NCI-H526 treated with DMSO at 0.1 percent for 48 hours (cell line): ENCODE results near the gene ARL14EP.

ENCODE experiments used
- DNase-seq: peaks from one replicate; lab custom pipeline; 2025; lab: John Stamatoyannopoulos, UW

Gene ARL14EP

DNA sequence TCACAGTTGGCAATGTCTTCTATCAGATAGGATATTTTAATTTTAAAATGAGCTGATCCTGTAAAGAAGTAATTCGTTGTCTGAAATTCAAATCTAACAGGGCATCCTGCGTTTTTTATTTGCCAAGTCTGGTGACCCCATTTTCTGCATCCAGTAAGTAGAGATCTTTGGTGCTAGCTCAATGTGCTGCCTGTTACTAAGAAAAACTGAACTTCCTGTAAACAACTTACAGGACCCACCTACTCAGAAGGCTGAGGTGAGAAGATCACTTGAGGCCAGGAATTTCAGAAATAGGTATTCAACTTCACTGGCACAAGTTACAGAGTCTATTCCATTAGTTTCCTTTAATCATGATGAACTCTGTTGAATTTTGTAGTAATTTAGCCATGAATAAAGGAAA, 4.0 kb downstream of the ARL14EP start:
- DNase-seq, result no peak

DNA sequence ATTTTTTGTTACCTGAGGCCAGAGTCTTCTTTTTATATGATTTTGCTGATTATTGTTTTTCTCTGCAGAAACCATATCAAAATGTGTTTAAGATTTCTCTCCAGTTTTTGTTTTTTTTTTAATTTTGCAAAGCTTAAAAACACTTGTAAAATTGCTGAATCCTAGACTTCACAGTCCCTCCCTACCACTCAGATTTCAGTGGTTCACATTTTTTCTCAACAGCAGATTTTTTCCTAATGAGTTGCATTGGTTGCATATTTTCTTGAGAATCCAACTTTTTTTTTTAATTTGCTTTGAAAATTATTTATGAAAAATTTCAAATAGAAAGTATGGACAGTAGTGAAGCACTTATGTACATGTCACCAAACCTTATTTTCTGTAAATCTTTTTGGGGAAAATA, 5.8 kb downstream of the ARL14EP start:
- DNase-seq, result no peak

DNA sequence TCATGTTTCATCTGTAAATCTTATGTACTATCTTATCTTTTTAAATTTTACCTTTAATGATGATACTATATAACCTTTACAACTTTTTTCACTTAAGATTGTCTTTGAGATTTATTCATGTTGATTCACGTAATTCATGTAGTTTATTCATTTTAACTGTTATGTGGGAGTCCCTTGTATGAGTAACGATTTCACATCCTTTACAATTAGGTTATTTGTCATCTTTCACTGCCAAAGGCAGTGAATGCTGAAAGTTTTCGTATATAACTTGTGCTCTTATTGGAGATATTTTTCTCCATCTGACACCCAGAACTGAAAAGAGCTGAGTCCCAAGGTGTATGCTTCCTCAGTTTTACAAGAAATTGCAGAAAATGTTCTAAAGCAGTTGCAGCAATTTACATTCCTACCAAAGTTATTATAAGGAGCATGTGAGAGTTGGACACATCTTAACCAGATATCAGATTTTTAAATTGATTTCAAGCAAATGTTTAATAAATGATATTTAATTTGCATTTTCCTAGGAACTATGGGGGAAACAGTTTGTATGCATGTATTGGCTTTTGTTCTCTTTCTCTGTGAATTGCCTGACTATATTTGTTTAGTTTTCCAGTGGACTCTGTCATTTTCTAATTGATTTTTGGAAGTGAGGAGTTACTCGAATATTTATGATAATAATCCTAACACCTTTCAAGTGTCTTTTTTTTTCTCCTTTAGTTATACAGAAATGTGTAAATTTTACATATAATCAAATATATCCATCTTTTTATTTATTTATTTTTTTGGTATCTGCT, 6.4 kb downstream of the ARL14EP start:
- no peak for DNase-seq

DNA sequence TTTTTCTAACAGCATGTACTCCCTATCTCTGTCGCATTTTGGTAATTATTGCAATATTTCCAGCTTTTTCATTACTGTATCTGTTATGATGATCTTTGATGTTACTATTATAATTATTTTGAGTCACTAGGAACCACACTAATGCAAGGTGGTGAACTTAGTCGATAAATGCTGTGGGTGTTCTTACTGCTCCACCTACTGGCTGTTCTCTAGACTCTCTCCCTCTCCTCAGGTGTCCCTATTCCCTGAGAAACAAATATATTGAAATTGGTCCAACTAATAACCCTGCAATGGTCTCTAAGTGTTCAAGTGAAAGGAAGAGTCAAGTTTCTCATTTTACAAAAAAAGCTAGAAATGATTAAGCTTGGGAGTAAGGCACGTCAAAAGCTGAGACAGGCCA, 10.5 kb downstream of the ARL14EP start:
- peak; percentile 17 for DNase-seq

DNA sequence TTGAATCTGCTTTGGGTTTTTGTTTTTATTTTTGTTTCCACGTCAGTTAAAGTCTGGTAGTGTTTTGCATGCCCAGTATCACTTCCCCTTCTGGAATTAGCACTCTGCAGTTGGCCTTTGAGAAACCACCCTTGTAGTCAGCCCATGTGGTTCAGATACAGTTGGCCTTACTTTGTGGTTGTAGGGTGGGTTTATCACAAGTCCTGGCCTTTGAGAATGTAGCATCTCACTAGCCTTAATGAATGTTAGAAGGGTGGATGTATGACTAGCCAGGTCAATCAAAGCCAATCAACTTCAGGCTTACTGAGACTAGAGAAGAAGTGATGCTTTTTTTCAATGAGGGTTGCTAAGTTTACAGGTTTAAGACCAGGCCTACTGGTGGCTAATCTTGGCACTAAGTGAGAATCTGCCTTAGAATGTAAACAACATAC, 19.8 kb downstream of the ARL14EP start:
- DNase-seq, result no peak

DNA sequence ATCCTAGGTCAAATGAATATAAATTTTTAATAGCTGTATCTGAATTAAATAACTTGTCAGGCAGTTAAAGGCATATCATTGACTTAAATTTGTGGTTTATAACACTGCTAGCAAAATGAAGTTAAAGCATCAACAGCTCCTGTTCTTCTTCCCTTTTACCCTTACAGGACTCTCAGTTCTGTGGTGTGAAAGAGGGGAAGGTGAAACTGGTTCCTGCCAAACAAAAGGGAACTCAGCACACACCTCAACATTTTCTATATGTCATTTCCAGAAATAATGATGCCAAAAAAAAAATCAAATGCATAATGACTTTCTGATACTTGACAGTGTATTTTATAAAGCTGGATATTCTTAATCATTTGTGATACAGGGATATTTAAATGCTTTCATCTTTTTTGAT, 21.2 kb downstream of the ARL14EP start:
- no peak for DNase-seq

DNA sequence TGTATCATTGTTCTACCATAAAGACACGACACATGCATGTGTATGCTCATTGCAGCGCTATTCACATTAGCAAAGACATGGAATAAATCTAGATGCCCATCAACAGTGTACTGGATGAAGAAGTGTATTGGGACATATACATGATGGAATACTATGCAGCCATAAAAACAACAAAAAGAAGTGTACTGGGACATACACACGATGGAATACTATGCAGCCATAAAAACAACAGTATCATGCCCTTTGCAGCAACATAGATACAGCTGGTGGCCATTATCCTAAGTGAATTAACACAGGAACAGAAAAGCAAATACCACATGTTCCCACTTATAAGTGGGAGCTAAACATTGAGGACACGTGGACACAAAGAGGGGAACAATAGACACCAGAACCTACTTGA, 22.7 kb downstream of the ARL14EP start:
- DNase-seq, result no peak

DNA sequence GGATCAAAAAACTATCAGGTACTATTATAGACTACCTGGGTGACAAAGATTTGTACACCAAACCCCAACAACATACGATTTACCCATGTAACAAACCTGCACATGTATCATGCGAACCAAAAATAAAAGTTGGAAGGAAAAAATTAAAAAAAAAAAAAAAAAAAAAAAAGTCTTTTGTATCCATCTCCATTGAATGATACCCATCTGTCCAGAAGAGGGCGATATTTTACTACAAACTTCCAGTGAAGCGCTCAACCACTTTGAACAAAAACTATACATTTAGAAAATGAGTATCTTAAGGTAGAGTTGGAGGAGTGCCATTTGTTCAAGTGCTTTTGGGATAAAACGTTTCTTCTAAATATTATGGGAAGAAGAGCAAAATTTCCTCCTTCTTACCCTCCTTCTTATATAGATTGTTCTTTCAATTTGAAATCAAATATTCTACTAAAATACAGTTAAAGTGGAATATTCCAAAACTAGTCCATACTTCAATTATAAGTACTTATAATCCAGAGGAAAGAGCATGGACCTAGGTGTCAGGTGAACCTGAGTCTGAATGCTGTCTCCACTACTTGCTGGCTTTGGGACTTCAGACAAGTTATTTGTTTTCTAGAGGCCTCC, 23.3 kb downstream of the ARL14EP start:
- peak; percentile 50 for DNase-seq

DNA sequence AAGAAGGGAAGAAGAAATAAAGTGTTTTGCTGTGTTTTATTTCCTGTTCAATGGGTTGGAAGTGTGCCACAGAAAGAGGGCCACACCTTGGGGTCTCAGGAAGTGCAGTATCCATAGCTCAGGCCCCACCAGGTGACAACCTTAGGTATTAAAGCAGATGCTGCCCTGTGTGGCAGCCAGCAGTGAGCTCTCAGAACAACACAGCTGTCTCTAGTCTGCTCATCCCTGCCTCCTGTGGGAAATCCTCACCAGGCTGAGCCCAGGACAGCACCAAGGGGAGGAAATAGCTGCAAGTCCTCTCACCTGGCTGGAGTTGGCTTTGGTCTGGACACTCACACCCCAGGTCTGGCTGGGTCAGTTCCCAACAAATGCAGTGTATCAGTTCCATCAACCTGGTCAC, 25.1 kb downstream of the ARL14EP start:
- no peak for DNase-seq

DNA sequence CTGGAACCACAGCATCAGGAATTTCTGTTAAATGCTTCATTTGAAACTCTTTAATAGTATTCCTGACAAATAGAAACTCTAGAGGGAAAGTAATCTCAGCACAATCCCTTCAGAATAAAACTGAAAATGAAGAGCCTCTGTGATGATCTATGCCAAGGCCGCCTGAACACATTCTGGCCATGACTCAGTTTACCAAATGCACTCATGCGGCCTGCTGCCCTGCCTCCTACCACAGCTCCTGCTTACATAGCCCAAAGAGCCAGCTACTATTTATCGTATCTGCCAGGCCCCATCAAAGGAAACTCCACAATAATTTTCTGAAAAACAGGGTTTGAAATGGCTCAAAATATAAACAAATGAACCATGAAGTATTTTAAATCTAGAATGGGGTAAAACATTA, 27.0 kb downstream of the ARL14EP start:
- no peak for DNase-seq

DNA sequence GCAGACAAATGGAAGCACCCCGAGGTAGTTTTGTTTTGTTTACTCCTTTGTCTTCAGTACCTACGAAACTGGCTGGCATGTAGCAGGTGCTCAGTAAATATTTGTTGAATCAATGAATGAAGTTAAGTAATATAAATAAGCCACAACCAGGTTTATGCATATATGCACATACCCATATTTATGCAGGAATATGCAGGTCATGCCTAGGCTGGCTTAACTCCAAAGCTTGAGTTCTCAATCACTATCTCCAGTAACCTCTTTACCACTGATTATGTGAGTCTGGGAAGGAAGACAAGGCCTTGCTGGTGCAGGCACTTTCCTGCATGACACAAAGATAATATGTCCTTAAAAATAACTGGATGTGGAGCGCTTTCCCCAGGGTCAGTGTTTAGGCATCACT, 27.5 kb downstream of the ARL14EP start:
- DNase-seq, result no peak

DNA sequence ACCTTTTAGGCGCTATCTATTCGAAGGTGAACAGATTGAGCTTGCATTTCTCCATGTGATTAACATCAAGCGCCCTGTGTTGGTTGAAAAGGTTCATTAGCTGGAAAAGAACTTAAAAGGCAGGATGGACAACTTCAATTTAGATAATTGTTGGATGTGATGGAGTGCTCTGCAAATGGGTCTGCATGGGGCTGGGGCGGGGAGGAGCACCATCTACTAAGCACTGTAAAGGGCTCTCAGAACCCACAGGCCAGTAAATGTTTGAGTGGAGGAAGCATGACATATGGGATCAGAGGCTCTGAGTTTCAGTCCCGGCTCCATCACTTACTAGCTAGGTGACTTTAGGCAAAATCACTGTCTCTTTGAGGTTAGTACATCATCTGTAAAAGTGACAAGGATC, 28.2 kb downstream of the ARL14EP start:
- no peak for DNase-seq

DNA sequence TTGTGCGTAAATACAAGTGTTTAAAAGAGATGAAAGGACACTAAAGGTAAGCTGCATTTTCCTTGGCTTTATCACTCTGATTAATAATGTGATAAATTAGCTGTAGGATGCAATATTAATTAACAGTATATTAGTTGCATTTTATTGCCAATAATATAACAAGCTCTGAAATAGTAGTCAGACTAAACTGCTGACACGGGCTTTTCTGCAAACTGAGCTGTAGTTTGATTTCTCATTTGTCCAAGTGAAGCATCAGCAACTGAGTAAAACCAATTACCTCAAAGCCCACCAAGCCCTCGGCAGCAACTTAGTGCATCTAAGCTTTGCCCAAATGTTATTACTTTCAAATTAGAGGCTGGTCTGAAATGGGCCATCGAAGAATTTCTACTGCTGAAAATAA, 33.5 kb downstream of the ARL14EP start:
- DNase-seq, result no peak

DNA sequence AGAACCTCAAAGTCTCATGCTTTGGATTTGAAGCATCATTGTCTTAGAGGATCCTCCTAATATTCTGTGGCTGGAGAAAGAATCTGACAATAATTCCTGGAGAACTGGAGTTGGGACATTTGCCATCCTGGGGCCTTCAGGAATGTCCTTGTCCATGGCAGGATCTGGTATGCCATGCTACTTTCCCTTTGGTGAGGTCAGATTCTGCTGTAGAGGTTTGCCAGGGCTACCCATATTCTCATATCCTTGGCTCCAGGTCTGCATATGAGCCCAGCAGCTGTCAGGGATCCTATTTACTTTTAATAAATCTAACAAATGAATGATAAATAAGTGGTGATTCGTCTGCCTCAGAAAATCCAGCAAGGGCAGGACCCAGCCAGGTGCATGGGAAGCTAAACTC, 35.0 kb downstream of the ARL14EP start:
- DNase-seq, result no peak

DNA sequence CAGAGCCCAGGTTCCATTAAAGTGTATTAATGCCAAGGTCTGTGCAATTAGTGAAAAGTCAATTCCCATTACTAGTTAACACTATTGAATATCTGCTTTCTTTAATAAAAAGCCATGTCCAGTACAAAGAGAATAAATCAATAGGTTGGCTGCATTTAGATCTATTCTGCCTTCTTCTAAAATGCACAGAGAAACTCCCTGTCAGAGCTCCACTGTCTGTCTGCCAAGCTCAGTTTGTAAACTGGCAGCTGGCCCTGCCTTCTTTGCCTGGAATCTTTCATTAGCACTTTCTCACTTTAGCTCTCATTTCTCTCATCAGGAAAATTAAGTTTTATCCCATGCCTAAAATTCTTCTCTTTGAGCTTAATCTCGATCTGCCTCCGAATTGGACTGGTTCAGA, 35.6 kb downstream of the ARL14EP start:
- DNase-seq, result no peak

DNA sequence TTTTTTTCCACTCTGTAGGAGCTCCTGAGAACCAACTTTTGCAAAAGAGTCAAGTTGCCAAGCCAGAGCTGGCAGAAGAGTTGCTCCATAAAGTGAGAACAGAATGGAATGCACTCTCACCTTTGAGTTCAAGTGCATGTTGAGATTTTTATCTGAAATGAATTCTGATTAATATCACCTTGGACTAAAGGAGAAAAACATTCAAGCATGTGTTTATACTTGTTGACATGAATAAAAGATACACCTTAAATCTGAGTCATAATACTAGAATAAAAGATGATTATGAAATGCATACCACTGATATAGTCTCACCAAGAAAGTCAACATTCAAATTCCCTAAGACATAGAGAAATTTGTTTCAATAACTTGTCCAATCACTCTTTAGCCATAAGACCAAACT, 37.8 kb downstream of the ARL14EP start:
- DNase-seq, result no peak

DNA sequence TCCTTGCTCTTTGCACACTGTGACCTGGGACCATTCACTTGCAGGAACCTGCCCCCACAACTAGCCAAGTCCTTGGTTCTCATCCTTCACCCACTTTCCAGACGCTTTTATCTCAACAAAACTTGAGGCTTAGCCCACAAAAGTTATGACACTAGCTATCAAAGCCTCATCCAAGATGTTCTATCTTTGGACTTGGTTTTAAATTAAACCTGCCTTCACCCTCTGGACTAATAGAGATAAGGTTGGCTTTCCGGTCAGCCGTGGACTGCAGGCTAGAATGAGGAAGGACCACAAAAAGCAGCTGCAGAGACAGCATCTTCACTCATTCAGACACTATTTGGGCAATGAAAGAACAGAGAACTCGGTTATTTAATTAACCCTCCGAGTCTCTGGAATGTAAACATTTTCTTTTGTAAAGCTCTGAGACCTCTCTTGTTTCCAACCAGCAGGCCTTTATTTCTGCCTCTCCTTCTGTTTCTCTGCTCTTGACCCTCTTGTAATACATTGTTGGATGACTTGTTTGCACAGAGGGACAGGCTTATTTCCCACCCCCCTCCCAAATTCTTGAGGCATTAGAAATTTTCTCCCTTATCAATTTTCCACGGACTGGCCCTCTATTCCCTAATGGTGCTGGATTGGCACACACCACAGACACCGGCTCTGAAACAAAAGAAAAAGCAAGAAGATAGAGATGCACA, 41.4 kb downstream of the ARL14EP start:
- DNase-seq, result no peak

DNA sequence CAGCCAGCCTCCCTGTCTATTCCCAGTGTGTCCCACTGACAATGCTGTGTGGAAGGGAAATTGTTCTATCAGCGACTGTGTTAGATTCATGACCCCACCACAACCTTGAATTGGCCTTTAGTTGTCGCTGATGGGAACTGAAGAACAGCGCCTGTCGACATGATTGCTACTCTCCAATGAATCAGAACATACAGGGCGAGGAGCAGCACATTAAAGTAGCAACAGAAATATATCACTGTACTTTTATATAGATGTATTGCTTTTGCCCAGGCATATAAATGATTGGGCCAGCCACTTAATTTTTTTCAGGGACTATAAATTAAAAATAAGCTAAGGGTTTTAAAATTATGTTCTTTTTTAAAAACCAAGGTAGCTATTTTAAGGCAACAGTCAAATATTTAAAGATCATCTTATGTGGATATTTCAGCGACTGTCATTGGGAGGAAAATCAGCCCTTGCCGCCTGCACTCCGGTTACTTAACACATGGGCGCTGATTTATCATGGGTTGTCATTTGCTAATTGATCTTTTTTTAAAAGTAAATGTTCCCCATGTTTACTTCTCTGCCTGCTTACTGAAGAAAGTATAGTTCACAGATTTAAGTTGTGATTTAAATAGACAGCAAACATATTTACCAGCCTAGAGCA, 42.1 kb downstream of the ARL14EP start:
- no peak for DNase-seq

DNA sequence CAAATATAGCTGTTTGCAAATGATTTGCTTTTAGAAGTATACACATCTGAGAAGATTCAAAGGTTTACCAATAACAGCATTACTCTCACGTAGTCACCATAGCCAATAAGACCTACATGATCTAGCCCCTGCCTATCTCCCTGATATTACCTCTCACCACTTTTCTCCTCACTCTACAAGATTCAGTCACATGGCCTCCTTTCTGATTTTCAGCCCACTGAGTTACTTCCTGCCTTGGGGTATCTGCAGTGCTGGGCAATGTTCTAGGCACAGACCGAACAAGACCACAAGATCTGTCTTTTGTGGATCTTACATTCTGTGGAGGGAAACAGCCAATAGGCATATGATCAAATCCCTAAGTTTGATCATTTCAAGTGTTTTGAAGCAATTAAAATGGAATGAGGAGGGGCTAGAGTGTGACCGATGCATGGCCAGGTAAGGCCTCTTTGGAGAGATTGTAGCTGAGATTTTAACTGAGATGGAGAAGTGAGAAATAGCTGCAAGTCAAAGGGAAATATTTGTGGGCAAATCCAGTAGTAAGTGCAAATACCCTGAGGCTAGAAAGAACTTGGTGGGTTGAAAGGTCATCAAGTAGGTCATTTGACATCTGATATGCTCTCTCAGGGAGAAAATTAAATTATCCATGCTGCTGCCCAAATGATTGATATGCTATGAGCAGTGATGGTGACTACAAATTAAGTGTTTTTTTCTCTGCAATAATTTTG, 43.1 kb downstream of the ARL14EP start:
- no peak for DNase-seq

DNA sequence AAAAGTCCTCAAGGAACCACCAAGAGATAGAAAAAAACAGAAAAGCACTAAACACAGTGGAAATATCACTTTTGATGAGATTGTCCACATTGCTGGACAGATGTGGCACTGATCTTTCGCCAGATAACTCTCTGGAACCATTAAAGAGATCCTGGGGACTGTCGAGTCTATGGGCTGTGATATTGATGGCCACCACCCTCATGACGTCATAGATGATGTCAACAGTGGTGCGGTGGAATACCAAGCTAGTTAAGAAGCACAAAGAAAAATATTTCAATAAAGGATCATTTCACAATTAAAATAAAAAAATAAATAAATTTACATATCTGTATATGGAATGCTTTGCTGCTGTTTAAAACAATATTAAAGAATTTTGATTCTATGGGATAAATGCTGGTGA, 45.5 kb downstream of the ARL14EP start:
- no peak for DNase-seq

DNA sequence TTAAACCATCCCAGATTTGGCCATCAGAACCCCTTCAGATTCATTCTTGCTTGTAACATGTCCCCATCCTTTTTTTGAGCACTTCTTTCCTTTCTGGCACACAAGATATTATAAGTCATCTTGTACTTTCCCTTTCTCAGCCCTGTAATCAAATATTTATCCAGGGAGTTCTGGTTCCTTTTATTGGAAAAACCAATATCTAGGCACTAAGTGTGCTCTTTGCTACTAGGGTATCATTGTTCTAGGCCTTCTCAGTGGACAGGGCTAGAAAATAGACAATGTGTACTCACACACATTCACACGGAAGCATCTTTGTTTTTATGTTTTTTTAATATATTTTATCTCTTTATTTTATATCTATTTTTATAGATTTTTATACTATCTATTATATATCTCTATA, 47.3 kb downstream of the ARL14EP start:
- no peak for DNase-seq

DNA sequence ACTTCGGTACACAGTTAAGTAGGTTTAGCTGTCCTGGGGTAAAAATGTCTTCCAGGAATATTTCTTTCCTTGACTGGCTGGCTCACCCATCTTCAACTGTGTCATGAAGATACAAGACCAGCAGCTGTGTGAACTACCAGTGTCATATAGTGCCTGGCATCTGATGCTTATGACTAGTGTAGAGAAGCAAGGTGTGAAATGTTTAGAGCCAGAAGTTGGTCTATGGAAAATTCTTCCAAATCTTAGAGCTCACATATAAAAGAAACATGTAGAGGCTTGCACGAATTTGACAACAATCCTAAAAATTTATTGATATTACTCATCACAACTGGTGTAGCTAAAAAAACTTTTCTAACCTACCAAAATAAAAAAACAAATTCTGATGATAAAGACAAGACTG, 54.4 kb downstream of the ARL14EP start:
- DNase-seq, result no peak
